Retinal pigment epithelial cell (primary cell): ENCODE measurements around the gene MED22.

ENCODE experiments used
- DNase-seq: peaks from one replicate; pipeline ENCODE4 v3.0.0-alpha.2; 2010; ENCODE audit warnings: low read depth
- H3K4me3 ChIP-seq: 2 replicates; pipeline ENCODE4 v1.5.1; 2011; ENCODE audit warnings: mild to moderate bottlenecking, low read length, control low read depth, moderate library complexity
- TF ChIP-seq, protein P1 (sequence below): conservative IDR thresholded peaks from 2 replicates; pipeline ENCODE4 v1.5.1; 2011; ENCODE audit warnings: low read depth, low read length, control low read depth, inconsistent platforms

MED22 gene

DNA sequence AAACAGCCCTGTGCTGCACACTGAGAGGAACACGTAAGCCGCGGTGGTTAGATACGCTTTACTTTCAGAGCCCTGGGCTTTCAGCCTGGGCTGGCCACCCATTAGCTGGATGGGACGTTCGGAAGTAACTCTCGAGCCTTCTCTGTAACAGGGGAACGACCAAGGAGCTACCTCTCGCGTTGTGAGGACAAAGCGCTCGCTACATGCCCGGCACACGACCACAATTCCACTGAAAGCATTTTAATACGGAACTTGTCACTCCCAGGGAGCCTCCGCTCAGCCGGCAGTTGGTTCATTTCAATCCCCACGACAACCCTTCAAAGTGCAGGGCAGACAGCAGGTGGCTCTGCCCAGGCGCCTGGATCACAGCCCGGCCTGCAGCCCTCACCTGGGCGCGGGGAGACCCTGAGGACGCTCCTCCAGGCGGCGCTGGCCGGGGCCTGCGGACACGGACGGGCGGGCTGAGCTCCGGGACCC is 8.0 kb upstream of the MED22 start:
- TF ChIP-seq, protein P1, sequence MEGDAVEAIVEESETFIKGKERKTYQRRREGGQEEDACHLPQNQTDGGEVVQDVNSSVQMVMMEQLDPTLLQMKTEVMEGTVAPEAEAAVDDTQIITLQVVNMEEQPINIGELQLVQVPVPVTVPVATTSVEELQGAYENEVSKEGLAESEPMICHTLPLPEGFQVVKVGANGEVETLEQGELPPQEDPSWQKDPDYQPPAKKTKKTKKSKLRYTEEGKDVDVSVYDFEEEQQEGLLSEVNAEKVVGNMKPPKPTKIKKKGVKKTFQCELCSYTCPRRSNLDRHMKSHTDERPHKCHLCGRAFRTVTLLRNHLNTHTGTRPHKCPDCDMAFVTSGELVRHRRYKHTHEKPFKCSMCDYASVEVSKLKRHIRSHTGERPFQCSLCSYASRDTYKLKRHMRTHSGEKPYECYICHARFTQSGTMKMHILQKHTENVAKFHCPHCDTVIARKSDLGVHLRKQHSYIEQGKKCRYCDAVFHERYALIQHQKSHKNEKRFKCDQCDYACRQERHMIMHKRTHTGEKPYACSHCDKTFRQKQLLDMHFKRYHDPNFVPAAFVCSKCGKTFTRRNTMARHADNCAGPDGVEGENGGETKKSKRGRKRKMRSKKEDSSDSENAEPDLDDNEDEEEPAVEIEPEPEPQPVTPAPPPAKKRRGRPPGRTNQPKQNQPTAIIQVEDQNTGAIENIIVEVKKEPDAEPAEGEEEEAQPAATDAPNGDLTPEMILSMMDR = no peak
- H3K4me3 ChIP-seq = peak overlapping the region; percentile 88
- DNase-seq = no peak

GRCh38 chr9:133354766-133355165 is 6.8 kb upstream of the MED22 start:
- TF ChIP-seq, protein P1 = no peak
- DNase-seq = no peak
- H3K4me3 ChIP-seq = no peak overlapping the region

- DNase-seq = no peak
- TF ChIP-seq, protein P1 = no peak
Measured at GRCh38 chr9:133353548-133353947, 5.6 kb upstream of the MED22 start.

GRCh38 chr9:133352635-133353340 is 4.9 kb upstream of the MED22 start:
- DNase-seq = no peak
- no peak overlapping the region for H3K4me3 ChIP-seq
- TF ChIP-seq, protein P1 = no peak

More at GRCh38 chr9:133353548-133353947, 5.6 kb upstream of the MED22 start:
- H3K4me3 ChIP-seq = no peak overlapping the region

- H3K4me3 ChIP-seq = no peak overlapping the region
- no peak for DNase-seq
- TF ChIP-seq, protein P1 = peak; percentile 76
Measured at GRCh38 chr9:133351908-133352634, 4.1 kb upstream of the MED22 start.

GRCh38 chr9:133351526-133351907 is 3.6 kb upstream of the MED22 start:
- TF ChIP-seq, protein P1 = no peak
- no peak for DNase-seq
- no peak overlapping the region for H3K4me3 ChIP-seq
